ENCODE results near the gene AADACL2.

Gene AADACL2

GRCh38 chr3:151804267-151804666 is 70.5 kb downstream of the AADACL2 start:
- no peak for DNase-seq (ENCODE audit: low read depth in 2 of 2)

GRCh38 chr3:151806838-151807237 is 73.1 kb downstream of the AADACL2 start:
- DNase-seq (ENCODE audit: low read depth in 2 of 2), result no peak
